Measurements from ENCODE around the gene KRT72. TPM values are rescaled to one million over a fixed set of nuclear protein-coding genes. Genes with fewer than 3 reads are reported as not detected.

KRT72 gene
- total RNA-seq, 1 experiment from 2014 or later = not detected

DNA sequence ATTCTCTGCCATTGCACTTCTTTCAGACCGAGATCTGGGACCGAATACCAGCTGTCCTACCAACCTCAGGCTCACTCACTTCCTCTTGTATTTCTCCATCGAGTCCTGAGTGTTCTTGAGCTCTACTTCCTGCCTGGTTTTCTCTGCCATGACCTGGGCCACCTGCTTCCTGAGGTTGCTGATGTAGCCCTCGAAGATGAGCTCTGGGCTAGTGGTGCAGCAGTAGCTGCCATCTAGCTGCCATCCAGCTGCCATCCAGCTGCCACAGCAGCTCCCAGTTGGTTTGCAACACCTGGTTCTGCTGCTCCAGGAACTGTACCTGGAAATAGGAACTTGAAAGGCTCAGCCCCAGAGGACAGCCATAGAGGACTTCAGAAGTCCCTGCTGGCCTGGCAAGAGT is 32.1 kb upstream of the KRT72 start:
- no TSS peak for BruUV-seq (replicated peaks)

DNA sequence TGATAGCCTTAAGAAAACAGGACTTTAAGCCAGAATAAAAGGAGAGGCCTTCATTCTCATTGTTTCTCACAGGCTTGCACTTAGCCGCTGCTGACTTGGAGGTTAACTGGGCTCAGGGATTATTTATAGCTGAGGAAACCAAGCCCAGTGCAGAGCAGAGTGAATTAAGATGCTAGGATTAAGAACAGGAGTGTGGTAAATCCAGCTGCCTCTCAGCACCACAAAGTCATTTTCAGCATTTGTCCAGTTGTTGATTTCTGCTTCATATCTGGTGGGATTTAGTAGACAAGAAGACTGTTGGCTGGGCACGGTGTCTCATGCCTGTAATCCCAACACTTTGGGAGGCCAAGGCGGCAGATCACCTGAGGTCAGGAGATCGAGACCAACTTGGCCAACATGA is 31.4 kb upstream of the KRT72 start:
- Histone ChIP-seq H3K79me2 (ENCODE audit: low read length) (no peaks in the 10 kb centered on the region), H3K27me3 (ENCODE audit: low read length) (0 out of 2 replicates have a peak, but pooled peaks cover 12% of the 10 kb centered on the region), H3K4me3 (ENCODE audit: low read length) (no peak overlapping the region), H4K20me1 (ENCODE audit: low read length) (no peaks in the 10 kb centered on the region), H3K9me2 (replicated peaks; ENCODE audit: low read length) (no peaks in the 10 kb centered on the region), H3K9me3 (ENCODE audit: low read length) (no peaks in the 10 kb centered on the region), H2AFZ (ENCODE audit: low read length) (no peak overlapping the region), H3K27ac (ENCODE audit: low read length) (no peak overlapping the region), H3K4me1 (ENCODE audit: insufficient read depth, low read length) (no peaks in the 10 kb centered on the region), H3K4me2 (ENCODE audit: low read length) (no peak overlapping the region), H3F3A (ENCODE audit: low read length, unreplicated experiment) (no peaks in the 10 kb centered on the region), H3K36me3 (ENCODE audit: low read depth, low read length) (no peaks in the 10 kb centered on the region), H3K9ac (ENCODE audit: low read length) (no peak overlapping the region)
- intact Hi-C loops (cut with micrococcal nuclease) = no loop called here
- ATAC-seq = no peak
- no peak for TF ChIP-seq EZH2 (IDR thresholded peaks at IDR 0.05; ENCODE audit: low read length, unreplicated experiment)
- TF ChIP-seq, protein P1, sequence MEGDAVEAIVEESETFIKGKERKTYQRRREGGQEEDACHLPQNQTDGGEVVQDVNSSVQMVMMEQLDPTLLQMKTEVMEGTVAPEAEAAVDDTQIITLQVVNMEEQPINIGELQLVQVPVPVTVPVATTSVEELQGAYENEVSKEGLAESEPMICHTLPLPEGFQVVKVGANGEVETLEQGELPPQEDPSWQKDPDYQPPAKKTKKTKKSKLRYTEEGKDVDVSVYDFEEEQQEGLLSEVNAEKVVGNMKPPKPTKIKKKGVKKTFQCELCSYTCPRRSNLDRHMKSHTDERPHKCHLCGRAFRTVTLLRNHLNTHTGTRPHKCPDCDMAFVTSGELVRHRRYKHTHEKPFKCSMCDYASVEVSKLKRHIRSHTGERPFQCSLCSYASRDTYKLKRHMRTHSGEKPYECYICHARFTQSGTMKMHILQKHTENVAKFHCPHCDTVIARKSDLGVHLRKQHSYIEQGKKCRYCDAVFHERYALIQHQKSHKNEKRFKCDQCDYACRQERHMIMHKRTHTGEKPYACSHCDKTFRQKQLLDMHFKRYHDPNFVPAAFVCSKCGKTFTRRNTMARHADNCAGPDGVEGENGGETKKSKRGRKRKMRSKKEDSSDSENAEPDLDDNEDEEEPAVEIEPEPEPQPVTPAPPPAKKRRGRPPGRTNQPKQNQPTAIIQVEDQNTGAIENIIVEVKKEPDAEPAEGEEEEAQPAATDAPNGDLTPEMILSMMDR (conservative IDR thresholded peaks at IDR 0.05; ENCODE audit: low read depth, low read length) = no peak
- no peak for TF ChIP-seq EZH2phosphoT487 (IDR thresholded peaks at IDR 0.05; ENCODE audit: borderline replicate concordance, low read length)
- DNase-seq = no peak
- CTCF ChIA-PET = no interaction called here
- POLR2A ChIA-PET (ENCODE audit: unreplicated experiment) = no interaction called here
- BruUV-seq (replicated peaks) = no TSS peak

More for the DNA sequence above, 32.1 kb upstream of the KRT72 start:
- no peaks in the 10 kb centered on the region for H3K9me2 ChIP-seq (replicated peaks; ENCODE audit: low read length)
- no peak overlapping the region for H3K4me2 ChIP-seq (ENCODE audit: low read length)
- intact Hi-C loops (cut with micrococcal nuclease) = no loop called here
- H3K4me3 ChIP-seq (ENCODE audit: low read length) = no peak overlapping the region
- H3K4me1 ChIP-seq (ENCODE audit: insufficient read depth, low read length) = no peaks in the 10 kb centered on the region
- H2AFZ ChIP-seq (ENCODE audit: low read length) = no peak overlapping the region
- peaks cover 12% of the 10 kb centered on the region; the same call in 1 of the 2 replicates for H3K27me3 ChIP-seq (ENCODE audit: low read length)
- DNase-seq = no peak
- no peak for TF ChIP-seq EZH2phosphoT487 (IDR thresholded peaks at IDR 0.05; ENCODE audit: borderline replicate concordance, low read length)
- TF ChIP-seq EZH2 (IDR thresholded peaks at IDR 0.05; ENCODE audit: low read length, unreplicated experiment) = no peak
- TF ChIP-seq, protein P1 (conservative IDR thresholded peaks at IDR 0.05; ENCODE audit: low read depth, low read length) = no peak
- H3K79me2 ChIP-seq (ENCODE audit: low read length) = no peaks in the 10 kb centered on the region
- no peaks in the 10 kb centered on the region for H3K9me3 ChIP-seq (ENCODE audit: low read length)
- ChIA-PET CTCF (no interaction called here), POLR2A (ENCODE audit: unreplicated experiment) (no interaction called here)
- H4K20me1 ChIP-seq (ENCODE audit: low read length) = no peaks in the 10 kb centered on the region
- H3K27ac ChIP-seq (ENCODE audit: low read length) = no peak overlapping the region
- H3K9ac ChIP-seq (ENCODE audit: low read length) = no peak overlapping the region
- ATAC-seq = no peak
- H3F3A ChIP-seq (ENCODE audit: low read length, unreplicated experiment) = no peaks in the 10 kb centered on the region
- no peaks in the 10 kb centered on the region for H3K36me3 ChIP-seq (ENCODE audit: low read depth, low read length)

DNA sequence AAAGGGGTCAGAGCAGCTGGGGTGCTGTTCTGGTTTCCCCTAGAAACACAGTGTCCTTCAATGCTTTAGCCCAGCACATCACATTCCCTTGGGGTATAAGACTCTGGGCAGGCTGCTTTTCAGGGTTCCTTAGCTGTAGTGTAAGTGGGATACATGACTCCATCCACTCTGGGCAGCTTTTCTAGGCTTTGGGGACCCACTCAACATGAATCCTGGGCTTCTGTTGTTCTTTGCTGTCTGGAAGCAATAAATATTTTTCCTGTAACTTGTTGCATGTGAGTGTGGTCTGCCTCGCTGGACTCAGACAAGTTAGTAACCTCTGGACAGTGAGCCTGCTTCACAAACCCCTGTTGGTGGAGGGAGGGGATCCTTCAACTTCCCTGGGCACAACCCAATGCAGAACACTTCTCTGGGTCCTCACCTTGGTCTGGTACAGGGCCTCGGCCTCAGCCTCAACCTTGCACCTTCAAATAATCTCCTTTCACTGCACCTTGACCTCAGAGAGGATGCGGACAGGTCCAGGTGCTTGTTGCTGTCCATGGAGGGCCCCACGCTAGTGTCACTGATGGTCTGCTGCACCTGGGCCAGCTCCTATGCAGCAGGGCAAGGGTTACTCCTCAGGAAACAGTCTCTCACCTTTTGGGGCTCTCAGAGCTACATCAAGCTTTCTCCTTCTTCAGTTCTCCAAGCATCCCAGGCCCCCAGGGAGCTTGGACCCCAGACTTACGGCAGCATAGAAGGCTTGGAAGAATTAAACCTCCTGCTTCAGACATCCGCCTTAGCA is 30.6 kb upstream of the KRT72 start:
- POLR2A ChIA-PET (ENCODE audit: unreplicated experiment) = no interaction called here
- Histone ChIP-seq H3K79me2 (ENCODE audit: low read length) (no peaks in the 10 kb centered on the region), H4K20me1 (ENCODE audit: low read length) (no peaks in the 10 kb centered on the region), H3K9me3 (ENCODE audit: low read length) (no peaks in the 10 kb centered on the region), H3K9ac (ENCODE audit: low read length) (no peak overlapping the region), H3K36me3 (ENCODE audit: low read depth, low read length) (no peaks in the 10 kb centered on the region), H2AFZ (ENCODE audit: low read length) (no peak overlapping the region), H3K27me3 (ENCODE audit: low read length) (0 out of 2 replicates have a peak, but pooled peaks cover 12% of the 10 kb centered on the region), H3K4me3 (ENCODE audit: low read length) (no peak overlapping the region), H3K9me2 (replicated peaks; ENCODE audit: low read length) (no peaks in the 10 kb centered on the region), H3K27ac (ENCODE audit: low read length) (no peak overlapping the region), H3K4me1 (ENCODE audit: insufficient read depth, low read length) (no peaks in the 10 kb centered on the region), H3K4me2 (ENCODE audit: low read length) (no peak overlapping the region), H3F3A (ENCODE audit: low read length, unreplicated experiment) (no peaks in the 10 kb centered on the region)
- ATAC-seq = no peak
- intact Hi-C loops (cut with micrococcal nuclease) = no loop called here
- no peak for TF ChIP-seq EZH2phosphoT487 (IDR thresholded peaks at IDR 0.05; ENCODE audit: borderline replicate concordance, low read length)
- no peak for TF ChIP-seq EZH2 (IDR thresholded peaks at IDR 0.05; ENCODE audit: low read length, unreplicated experiment)
- DNase-seq = no peak
- CTCF ChIA-PET = no interaction called here
- no TSS peak for BruUV-seq (replicated peaks)
